Fibroblast of peridontal ligament (primary cell): ENCODE data around the gene PBRM1.

Experiments
- DNase-seq: peaks from one replicate; pipeline ENCODE4 v3.0.0-alpha.2; 2010; ENCODE audit errors: extremely low read depth

The PBRM1 gene

GRCh38 chr3:52670621-52671521 is 14.8 kb downstream of the PBRM1 start:
- peak; percentile 100 for DNase-seq

GRCh38 chr3:52663098-52663497 is 22.6 kb downstream of the PBRM1 start:
- no peak for DNase-seq

GRCh38 chr3:52660046-52660445 is 25.7 kb downstream of the PBRM1 start:
- DNase-seq, result no peak

GRCh38 chr3:52655895-52656294 is 29.8 kb downstream of the PBRM1 start:
- DNase-seq, result no peak

GRCh38 chr3:52651592-52651991 is 34.1 kb downstream of the PBRM1 start:
- no peak for DNase-seq

- no peak for DNase-seq
Observed at GRCh38 chr3:52650439-52650838, 35.3 kb downstream of the PBRM1 start.

GRCh38 chr3:52649461-52650210 is 36.1 kb downstream of the PBRM1 start:
- DNase-seq, result peak; percentile 63

GRCh38 chr3:52645549-52645948 is 40.2 kb downstream of the PBRM1 start:
- no peak for DNase-seq

- no peak for DNase-seq
Observed at GRCh38 chr3:52636673-52637072, 49.0 kb downstream of the PBRM1 start.

GRCh38 chr3:52633786-52634185 is 51.9 kb downstream of the PBRM1 start:
- DNase-seq, result no peak

GRCh38 chr3:52625041-52625440 is 60.7 kb downstream of the PBRM1 start:
- DNase-seq, result no peak

- no peak for DNase-seq
Observed at GRCh38 chr3:52623234-52623792, 62.4 kb downstream of the PBRM1 start.

GRCh38 chr3:52620580-52620979 is 65.1 kb downstream of the PBRM1 start:
- DNase-seq, result no peak

GRCh38 chr3:52615166-52615565 is 70.5 kb downstream of the PBRM1 start:
- DNase-seq, result peak; percentile 40

GRCh38 chr3:52614689-52615088 is 71.0 kb downstream of the PBRM1 start:
- peak; percentile 13 for DNase-seq

GRCh38 chr3:52609316-52609815 is 76.3 kb downstream of the PBRM1 start:
- no peak for DNase-seq

GRCh38 chr3:52608337-52608736 is 77.4 kb downstream of the PBRM1 start:
- no peak for DNase-seq

- DNase-seq, result no peak
Observed at GRCh38 chr3:52606373-52607085, 79.2 kb downstream of the PBRM1 start.

- DNase-seq, result no peak
Observed at GRCh38 chr3:52600258-52600657, 85.5 kb downstream of the PBRM1 start.

GRCh38 chr3:52596658-52597265 is 89.0 kb downstream of the PBRM1 start:
- no peak for DNase-seq

GRCh38 chr3:52593103-52593502 is 92.6 kb downstream of the PBRM1 start:
- no peak for DNase-seq
